Right forelimb (tissue), 1 donor: ENCODE data around the gene KRT7.
"Not testable (repeated sequence)": the region's sequence is repeated elsewhere in the genome, so short reads cannot be mapped to it uniquely, and the experiment has no call there.

ENCODE experiments used
- DNase-seq: peaks from one replicate; pipeline ENCODE4 v3.0.0-alpha.2; 2018

The KRT7 gene

DNA sequence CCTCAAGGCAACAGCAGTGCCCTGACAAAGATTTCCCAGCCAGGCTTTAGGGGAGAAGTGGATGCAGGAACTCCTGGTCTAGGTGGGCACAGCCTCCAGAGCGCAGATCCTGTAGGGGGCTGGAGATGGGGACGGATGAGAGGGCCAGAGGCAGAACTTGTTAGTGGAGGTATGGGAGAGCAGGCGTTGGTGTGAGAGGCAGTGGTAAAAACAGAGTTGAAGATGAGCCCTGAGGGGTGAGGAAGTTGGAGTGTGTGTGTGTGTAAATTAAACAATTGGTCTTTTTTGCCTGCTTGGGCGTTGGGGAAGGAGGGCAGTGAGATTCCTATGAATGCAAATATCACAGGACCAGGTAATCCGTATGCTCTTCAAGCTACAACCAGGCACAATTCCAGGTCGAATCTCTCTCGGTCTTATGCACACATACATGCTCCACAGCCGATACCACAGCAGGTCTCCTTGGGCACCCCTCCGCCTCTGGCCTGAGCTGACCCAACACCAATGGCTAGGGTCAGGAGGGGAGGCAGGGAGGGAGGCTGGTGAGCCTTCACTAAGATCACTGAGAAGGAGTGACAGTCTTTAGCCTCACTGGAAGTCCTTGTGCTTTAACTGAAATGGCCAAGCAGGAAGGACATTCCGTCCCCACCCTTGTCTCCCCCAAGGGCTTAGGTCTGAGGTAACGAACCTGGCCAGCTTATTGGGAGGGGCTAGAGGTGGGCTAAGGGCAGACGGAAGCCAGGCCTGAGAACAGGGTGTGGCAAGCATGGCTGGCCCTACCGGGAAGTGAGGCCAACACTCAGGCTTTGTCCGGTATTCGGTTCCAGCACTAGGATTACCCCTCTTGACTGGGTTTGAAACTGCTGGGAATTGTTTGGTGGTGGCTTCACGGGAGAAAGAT is 1.5 kb upstream of the KRT7 start:
- no peak for DNase-seq

DNA sequence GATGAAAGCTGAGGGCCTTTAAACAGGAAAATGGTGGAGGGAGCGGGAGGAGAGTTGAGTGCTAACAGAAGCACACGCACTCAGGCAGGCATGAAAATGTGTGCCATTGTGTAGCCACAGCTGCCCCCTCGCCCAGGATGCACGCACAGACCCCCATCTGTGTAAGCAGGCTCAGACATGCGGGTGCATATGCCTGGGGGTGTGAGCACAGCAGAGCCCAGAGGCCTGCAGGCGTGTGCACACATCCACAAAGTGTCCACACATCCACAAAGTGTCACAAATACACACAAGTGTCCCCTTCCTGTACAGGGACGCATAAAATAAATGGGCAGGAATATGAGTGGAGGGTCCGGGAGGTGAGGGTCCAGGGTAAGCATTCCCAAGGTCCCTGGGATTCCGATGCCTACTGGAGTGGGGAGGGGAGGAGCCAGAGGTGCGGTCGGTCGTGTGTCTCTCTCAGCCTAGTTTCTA is 805 bp upstream of the KRT7 start:
- no peak for DNase-seq

GRCh38 chr12:52233462-52234207 is 592 bp downstream of the KRT7 start:
- no peak for DNase-seq

DNA sequence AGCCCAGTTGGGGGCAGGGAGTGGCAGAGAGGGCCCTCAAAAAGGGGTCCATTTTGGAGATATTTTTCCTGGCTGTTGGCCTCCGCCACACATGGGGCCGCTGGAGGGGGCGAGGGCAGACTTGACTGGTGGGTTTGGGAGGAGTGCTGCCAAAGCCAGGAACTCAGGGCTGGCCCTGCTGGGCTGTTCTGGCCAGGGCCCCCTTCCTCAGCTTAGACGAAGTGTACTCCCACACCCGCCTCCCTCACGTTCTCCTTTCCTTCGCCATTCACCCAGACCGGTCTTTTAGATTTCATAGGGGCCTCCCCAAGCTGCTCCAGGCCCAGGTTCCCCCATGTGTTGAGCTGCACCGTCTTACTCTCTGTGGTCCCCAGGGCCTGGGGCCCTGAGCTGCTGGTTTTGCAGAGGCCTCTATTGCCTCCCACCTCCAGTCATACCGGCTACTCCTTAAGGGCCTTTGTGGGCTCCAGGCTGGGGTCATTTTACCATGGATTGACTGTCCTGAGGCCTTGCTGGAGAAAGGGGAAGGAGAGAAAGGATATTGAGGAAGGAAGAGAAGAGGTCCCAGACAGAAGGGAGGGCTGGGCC is 1.3 kb downstream of the KRT7 start:
- no peak for DNase-seq

DNA sequence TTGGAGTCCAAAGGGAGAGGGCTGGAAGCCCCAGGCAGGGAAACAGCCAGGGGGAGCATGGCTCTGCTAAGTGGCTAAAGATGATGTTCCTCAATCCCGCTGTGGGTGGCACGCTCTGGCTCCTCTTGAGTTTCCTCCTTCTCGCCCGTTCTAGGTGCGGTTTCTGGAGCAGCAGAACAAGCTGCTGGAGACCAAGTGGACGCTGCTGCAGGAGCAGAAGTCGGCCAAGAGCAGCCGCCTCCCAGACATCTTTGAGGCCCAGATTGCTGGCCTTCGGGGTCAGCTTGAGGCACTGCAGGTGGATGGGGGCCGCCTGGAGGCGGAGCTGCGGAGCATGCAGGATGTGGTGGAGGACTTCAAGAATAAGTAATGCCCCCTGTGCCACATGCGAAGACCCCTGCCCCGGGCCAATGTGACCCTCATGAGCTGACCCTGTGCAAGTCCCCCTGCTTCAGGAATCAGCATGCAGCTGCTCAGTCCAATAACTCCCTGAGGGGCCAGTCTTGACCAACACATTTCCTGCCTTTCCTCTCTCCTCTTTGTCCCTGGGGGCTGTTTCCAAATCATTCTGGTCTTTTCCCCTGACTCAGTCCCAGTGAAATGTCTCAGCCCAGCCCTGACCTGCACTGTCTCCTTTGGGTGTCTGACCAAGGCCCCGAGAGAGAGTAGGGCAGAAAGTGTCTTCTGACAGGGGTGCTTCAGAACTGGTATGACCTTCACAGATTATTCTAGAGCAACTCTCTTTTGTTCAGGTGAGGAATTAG is 2.1 kb downstream of the KRT7 start:
- no peak for DNase-seq

DNA sequence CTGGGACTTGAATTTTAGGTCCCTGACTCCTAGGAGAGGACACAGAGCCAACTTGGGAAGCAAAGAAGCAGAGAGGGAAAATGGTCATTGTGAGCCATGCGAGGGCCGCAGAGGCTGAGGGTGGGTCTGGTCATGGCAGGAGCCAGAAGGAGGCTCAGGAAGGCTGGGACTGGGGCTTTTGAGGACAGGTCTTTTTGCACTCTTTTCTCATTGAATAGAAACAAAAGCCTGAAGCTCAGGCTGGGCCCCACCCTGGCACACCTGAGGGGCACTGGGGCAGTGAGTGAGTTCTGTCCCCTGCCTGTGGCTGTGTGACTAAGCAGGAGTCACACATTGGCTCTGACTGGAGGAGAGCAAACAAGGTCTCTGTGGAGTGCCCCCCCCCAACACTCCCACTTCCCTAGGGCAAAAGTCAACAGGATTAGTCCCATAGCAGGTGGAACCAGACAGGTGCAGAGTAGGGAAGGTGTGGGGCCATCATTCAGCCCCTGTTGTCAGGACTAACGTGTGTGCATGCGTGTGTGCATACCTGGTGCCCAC is 2.8 kb downstream of the KRT7 start:
- DNase-seq, result no peak

DNA sequence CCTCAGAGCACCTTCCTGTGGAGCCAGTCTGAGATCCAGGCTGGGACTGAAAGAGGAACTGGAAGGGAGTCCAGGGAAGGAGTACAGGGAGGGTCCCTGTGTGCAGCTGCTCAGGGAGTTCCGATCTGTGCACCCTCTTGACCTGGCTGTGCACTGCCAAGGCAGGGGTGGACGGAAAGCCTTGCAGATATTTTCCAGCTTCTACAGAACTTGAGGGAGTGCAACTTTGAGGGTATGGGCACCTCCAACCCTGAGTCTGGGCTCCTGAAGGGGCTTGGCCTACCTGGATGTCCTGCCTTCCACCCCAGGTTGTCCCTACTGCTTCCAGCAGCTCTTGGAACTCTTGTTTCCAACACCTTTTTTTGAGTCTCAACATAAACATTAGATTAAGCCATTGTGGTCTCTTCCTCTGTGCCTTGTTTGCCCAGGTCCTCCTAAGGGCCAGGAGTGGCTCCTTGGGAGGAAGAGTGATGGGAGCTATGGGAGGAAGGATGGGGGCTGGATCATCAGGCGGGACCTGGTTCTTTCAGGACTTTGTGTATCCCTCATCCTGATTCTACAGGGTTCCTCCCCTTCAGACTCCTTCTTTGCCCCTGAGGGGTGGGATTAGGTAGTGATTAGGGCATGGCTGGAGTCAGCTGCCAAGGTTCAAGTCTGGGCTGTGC is 3.5 kb downstream of the KRT7 start:
- no peak for DNase-seq

GRCh38 chr12:52238207-52238840 is 5.3 kb downstream of the KRT7 start:
- no peak for DNase-seq

GRCh38 chr12:52238916-52239646 is 6.0 kb downstream of the KRT7 start:
- no peak for DNase-seq

GRCh38 chr12:52239767-52240166 is 6.7 kb downstream of the KRT7 start:
- no peak for DNase-seq

- DNase-seq, result not testable (repeated sequence)
These were observed 7.2 kb downstream of the KRT7 start for GRCh38 chr12:52240247-52240646.

- DNase-seq, result no peak
These were observed 8.3 kb downstream of the KRT7 start for GRCh38 chr12:52241205-52241842.

GRCh38 chr12:52242442-52243258 is 9.6 kb downstream of the KRT7 start:
- no peak for DNase-seq

DNA sequence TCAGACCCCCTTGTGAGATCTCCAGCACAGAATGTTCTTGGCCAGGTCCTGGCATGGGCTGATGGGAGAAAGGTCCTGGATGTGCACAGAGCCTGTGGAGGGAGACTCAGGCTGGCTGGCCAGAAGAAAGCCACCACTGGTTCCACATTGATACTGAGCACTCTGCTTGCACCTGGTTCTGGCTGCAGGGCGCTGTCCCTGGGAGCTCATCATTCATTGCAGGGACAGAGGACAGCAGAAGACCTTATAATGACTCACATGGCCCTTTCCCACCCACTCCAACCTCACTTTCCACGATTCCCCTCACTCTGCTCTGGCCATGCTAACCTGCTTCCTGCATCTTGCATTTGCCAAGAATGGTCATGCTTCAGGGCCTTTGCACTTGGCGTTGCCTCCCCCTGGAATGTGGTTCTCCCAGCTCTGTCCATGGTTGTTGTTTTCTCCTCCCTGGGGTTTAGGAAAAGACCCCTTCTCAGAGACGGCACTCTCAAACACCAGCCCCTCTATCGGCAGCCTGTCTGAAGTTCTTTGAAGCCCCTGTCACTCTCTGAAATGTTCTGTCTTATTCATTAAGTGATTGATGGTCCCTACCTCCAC is 10.3 kb downstream of the KRT7 start:
- DNase-seq, result no peak

GRCh38 chr12:52243856-52244614 is 11.0 kb downstream of the KRT7 start:
- no peak for DNase-seq

DNA sequence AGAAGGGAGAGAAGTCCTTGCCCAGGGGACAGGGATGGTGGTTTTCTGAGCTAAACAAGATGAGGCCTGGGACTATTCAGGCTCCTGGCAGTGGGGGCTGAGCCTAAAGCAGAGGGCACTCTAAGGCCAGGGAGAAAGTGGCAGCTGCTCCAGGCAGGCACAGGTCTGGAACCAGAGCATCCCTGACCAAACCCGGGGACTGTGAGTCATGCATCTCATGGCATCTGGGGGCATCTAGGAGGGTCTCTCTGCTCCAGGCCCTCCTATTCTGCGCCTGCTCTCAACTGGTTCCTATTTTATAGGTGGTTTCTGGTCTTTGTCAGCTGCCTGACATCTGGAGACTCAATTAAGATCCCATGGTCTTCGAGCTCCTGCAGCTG is 11.6 kb downstream of the KRT7 start:
- no peak for DNase-seq

GRCh38 chr12:52245259-52245961 is 12.4 kb downstream of the KRT7 start:
- DNase-seq, result no peak
